Measurements from ENCODE around the gene FCHSD2. TPM values are rescaled to one million over a fixed set of nuclear protein-coding genes. Genes with fewer than 3 reads are reported as not detected.

Gene FCHSD2
- total RNA-seq = 10 to 100 TPM; 10.8 to 25.9 (median 17.8) TPM
- long read RNA-seq, partial matches to known transcripts = 0 of 4 reads
- long read RNA-seq, other reads (novel, unspliced or antisense) = 3 of 4 reads

GRCh38 chr11:73142128-73142377 lies at the start of gene FCHSD2:
Gene FCHSD2 (minus strand): TSS chr11:73142318. CDS start chr11:73141877, 441 bp downstream.
- peaks cover 0 to 42% (median 15%) of the 10 kb centered on the region in 4 donors for H3K4me1 ChIP-seq
- DNase-seq = peak in 2 of 3 donors; percentile 80 to 83
- WGBS (ENCODE audit: insufficient coverage, low coverage, low lambda C conversion rate, missing lambda C conversion rate) = no CpG with 5 or more reads among the region's 35 CpGs
- no peak for ATAC-seq
- intact Hi-C loops (cut with DNase I) = no loop called here
- TF ChIP-seq POLR2A (IDR thresholded peaks at IDR 0.05) = peak; percentile 51
- no peak for TF ChIP-seq CTCF (IDR thresholded peaks at IDR 0.05)
- no peaks in the 10 kb centered on the region for H3K36me3 ChIP-seq
- H3K27me3 ChIP-seq = no peaks in the 10 kb centered on the region
- peak within 1 kb of the TSS; percentile 75 to 86 (median 84) for H3K4me3 ChIP-seq
- no peaks in the 10 kb centered on the region for H3K9me3 ChIP-seq
- H3K27ac ChIP-seq = peak within 1 kb of the TSS; percentile 94 to 97 (median 96)

- no peak for TF ChIP-seq POLR2A (IDR thresholded peaks at IDR 0.05)
- no peak for TF ChIP-seq CTCF (IDR thresholded peaks at IDR 0.05)
- ATAC-seq (no peak), DNase-seq (peak in 1 of 3 donors; percentile 40)
- no peaks in the 10 kb centered on the region for H3K9me3 ChIP-seq
- no peak overlapping the region for H3K27ac ChIP-seq
- H3K4me1 ChIP-seq = no peaks in the 10 kb centered on the region
- no peaks in the 10 kb centered on the region for H3K27me3 ChIP-seq
- no peaks in the 10 kb centered on the region for H3K36me3 ChIP-seq
- 83% methylated on average over 1 of the region's 6 CpGs for WGBS (ENCODE audit: insufficient coverage, low coverage, low lambda C conversion rate, missing lambda C conversion rate)
- H3K4me3 ChIP-seq = no peak overlapping the region
- intact Hi-C loops (cut with DNase I) = no loop called here
Measured at GRCh38 chr11:73191151-73191550, 49.0 kb upstream of the FCHSD2 start.

GRCh38 chr11:73190557-73190885 lies 48.4 kb upstream of the FCHSD2 start:
- intact Hi-C loops (cut with DNase I) = no loop called here
- TF ChIP-seq CTCF (IDR thresholded peaks at IDR 0.05) = no peak
- no peak for TF ChIP-seq POLR2A (IDR thresholded peaks at IDR 0.05)
- H3K36me3 ChIP-seq = no peaks in the 10 kb centered on the region
- ATAC-seq = no peak
- 82% methylated on average over 3 of the region's 3 CpGs for WGBS (ENCODE audit: insufficient coverage, low coverage, low lambda C conversion rate, missing lambda C conversion rate)
- DNase-seq = peak in 1 of 3 donors; percentile 37
- H3K4me1 ChIP-seq = no peaks in the 10 kb centered on the region
- H3K4me3 ChIP-seq = no peak overlapping the region
- no peak overlapping the region for H3K27ac ChIP-seq
- no peaks in the 10 kb centered on the region for H3K9me3 ChIP-seq
- no peaks in the 10 kb centered on the region for H3K27me3 ChIP-seq

GRCh38 chr11:73189723-73190556 lies 47.8 kb upstream of the FCHSD2 start:
- TF ChIP-seq POLR2A (IDR thresholded peaks at IDR 0.05) (no peak), CTCF (IDR thresholded peaks at IDR 0.05) (no peak)
- H3K4me3 ChIP-seq = no peak overlapping the region
- H3K27ac ChIP-seq = no peak overlapping the region
- H3K36me3 ChIP-seq = no peaks in the 10 kb centered on the region
- DNase-seq (no peak), ATAC-seq (no peak)
- 58% methylated on average over 4 of the region's 5 CpGs for WGBS (ENCODE audit: insufficient coverage, low coverage, low lambda C conversion rate, missing lambda C conversion rate)
- no peaks in the 10 kb centered on the region for H3K27me3 ChIP-seq
- intact Hi-C loops (cut with DNase I) = loop anchor here in 1 of 2 donors (5.0 kb wide), 1 partner anchor 47 kb away; no protein-coding TSS in a partner anchor
- H3K4me1 ChIP-seq = no peaks in the 10 kb centered on the region
- H3K9me3 ChIP-seq = no peaks in the 10 kb centered on the region
